Adipose tissue (tissue), 3 donors: ENCODE data around the gene TRERF1. TPM values are rescaled to one million over a fixed set of nuclear protein-coding genes. Genes with fewer than 3 reads are reported as not detected.
"Not testable (repeated sequence)": the region's sequence is repeated elsewhere in the genome, so short reads cannot be mapped to it uniquely, and the experiment has no call there.

Experiments
- H3K27ac ChIP-seq: one replicate; pipeline ENCODE4 v1.5.1; 2013; ENCODE audit warnings: low read depth, low read length
- WGBS, 3 donors: extraction: QIAGEN DNeasy Blood & Tissue Kit; methylation state at CpG; one replicate each; pipeline ENCODE4 v1.1.7; 2013; 5-methylcytosine and 5-hydroxymethylcytosine counted together
- polyA plus RNA-seq, 3 donors: library from polyadenylated mRNA; stranded (reverse); fragments of 200-250 nt; gene quantifications; one replicate each; pipeline ENCODE4 v1.2.3, GENCODE V29; 2013
- donor health status: healthy with polysubstance abuse.
- donor health status: Bipolar disorder and iron deficiency.
- donor health status: healthy.

Gene TRERF1
- polyA plus RNA-seq, 3 donors = 0.91 to 3.4 (median 1.3) TPM

DNA sequence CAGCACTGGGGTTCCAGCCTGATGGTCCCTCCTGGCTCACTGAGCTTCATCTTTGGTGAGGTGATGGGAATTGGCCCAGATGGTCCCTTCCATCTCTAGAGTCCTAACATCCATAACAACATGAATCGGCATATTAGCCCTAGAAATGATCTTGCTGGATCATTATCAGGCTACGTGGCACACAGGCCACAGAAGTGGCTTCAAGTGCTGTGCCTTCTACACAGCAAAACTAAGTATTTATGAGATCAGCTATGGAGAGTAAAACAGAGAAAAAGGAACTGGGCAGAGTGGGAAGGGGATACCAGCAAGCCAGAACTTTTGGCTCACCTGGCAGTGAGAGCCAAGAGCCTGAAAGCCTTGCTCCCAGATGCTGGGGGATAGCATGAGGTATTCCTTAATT, 116.9 kb downstream of the TRERF1 start:
- 90 to 96% (median 93%) methylated on average over 2 of the region's 2 CpGs for WGBS, 3 donors
- H3K27ac ChIP-seq = no peak overlapping the region

DNA sequence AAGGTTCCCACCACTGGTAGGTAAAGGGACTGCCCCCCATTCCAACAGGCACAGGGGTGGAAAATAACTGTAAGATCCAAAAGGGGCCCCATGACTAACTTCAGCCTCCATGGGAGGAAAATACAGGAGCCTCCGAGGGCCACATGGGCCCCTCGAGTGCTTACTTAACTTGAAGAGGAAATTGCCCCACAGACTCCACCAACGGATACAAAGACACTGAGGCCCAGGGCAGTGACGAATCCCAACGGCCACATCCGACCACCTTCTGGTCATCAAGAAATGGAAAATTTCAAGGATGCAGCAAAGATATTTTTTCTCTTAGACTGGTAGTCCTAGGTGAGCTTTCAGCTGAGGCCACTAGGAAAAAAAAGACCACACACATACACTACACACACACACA, 118.1 kb downstream of the TRERF1 start:
- WGBS, 3 donors = 57 to 89% (median 68%) methylated on average over 6 of the region's 6 CpGs
- H3K27ac ChIP-seq = no peak overlapping the region

DNA sequence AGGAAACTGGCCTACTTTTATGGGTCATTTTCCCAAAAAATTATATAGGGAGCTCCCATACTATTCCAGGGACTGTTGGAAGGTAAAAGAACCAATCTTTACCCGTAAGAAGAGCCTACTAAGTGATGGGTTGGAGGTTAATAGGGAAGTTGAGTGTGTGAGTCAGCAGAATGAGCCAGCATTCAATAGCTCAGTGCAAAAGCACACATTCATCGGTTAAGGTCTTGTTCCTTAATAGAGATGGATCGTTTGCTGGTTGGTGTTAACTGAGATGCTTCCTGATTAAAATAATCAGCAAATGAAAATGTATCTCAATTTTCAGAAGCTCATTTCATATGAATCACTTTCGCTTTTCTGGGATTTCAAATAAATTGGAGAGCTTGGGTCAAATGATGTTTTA, 118.8 kb downstream of the TRERF1 start:
- WGBS, 3 donors = 64 to 91% (median 73%) methylated on average over 4 of the region's 4 CpGs
- no peak overlapping the region for H3K27ac ChIP-seq

DNA sequence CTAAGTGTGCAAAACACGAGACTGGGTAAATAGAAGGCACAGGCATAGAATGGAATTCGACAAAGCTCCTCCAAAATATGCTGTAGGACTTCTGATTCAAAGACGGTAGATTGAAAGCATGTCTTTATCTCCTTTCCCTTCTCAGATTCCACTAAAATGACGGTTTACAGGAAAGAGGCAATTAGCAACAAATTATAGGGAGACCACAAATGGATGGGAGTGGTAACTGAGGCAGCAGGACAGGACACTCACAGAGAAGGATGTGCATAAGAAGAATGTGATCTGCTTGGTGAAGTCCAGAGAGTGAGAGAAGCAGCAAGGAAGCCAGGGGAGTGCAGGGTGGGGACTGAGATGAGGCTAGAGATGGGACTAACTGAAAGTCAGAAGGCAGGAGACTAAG, 120.7 kb downstream of the TRERF1 start:
- H3K27ac ChIP-seq = no peak overlapping the region
- WGBS, 3 donors = 76 to 79% (median 77%) methylated on average over 4 of the region's 4 CpGs

DNA sequence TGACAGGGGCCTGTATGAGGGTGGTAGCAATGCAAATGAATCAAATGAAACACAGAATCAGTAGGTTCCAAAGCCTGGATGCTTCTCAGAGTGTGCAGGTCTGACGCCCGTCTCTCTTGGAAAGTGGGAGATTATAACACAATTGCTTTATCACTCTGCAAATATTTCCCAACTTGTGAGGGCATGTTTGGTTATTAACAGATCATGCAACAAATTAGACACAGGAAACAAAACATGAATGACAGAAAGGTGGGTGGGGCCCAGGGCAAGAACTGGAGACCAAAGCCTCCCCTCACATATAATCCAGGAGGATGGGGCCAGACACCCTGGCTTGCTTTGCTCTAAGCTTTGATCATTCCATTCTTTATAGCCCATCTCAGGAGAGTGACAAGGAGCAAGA, 125.5 kb downstream of the TRERF1 start:
- H3K27ac ChIP-seq = no peak overlapping the region
- 31 to 68% (median 55%) methylated on average over 2 of the region's 2 CpGs for WGBS, 3 donors

DNA sequence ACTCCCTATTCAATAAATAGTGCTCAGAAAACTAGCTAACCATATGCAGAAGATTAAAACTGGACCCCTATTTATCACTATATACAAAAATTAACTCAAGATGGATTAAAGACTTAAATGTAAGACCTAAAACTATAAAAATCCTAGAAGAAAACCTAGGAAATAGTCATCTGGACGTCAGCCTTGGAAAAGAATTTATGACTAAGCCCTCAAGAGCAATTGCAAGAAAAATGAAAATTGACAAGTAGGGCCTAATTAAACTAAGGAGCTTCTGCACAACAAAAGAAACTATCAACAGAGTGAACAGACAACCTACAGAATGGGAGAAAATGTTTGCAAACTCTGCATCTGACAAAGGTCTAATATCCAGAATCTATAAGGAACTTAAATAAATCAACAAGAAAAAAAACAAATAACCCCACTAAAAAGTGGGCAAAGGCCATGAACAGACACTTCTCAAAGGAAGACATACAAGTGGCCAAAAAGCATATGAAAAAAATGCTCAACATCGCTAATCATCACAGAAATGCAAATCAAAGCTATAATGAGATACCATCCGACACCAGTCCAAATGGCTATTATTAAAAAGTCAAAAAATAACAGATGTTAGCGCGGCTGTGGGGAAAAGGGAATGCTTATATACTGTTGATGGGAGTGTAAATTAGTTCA, 126.9 kb downstream of the TRERF1 start:
- H3K27ac ChIP-seq = not testable (repeated sequence)
- 93 to 96% (median 94%) methylated on average over 5 of the region's 5 CpGs for WGBS, 3 donors

DNA sequence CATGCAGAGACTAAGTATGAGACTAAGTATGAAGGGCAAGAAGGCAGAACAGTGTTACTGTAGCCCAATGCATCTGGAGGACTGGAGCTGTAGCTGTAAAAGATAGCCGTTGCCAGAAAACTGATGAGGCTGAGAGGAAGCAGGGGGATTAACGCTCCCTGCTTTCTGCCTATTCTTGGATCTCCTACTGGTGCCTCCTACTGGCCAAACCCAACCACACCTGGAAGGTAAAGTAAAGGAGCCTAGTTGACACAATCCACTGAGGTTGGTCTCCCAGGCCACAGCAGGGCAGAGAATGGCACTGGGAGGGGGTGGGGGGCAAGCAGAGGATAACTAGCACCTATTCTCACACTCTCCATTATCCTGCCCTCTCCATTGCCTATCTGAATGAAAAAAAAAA, 129.1 kb downstream of the TRERF1 start:
- H3K27ac ChIP-seq = no peak overlapping the region
- WGBS, 3 donors = 65 to 70% (median 67%) methylated on average over 2 of the region's 2 CpGs

DNA sequence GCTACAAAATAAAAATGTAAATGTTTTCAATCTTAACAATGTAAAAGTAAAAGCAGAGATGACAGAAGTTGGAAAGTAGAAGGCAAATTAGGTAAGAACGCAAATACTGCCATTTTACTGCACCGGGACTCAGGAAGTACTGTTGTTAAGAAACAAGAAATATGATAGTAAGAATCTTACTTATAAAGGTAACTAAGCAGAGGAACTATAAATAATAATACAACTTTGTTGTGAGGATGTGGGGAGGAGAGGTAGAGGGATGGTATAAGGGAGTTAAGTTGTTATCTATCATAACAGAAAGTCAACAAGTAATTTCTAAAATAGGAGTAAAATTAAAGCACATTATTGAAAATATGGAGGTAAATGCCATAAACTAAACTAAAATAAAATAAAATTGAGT, 129.8 kb downstream of the TRERF1 start:
- H3K27ac ChIP-seq = no peak overlapping the region
- WGBS, 3 donors = 66 to 88% (median 66%) methylated on average over 2 of the region's 2 CpGs

DNA sequence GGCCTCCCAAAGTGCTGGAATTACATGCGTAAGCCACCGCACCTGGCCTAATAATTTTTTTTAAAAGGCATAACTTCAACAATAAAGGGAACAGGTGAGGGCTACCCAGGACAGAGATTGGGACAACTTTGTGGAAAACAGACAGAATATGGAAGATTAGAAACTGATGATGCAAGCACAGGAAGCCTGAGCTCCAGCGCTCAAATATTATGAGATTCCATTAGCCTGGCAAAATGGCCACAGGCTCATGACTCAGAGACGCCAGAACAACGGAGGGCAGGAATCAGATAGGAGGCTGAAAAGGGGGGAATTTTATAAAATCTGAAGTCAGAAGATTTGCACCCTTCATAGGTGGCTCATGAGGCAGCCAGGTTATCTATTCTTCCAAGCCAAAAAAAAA, 131.0 kb downstream of the TRERF1 start:
- H3K27ac ChIP-seq = no peak overlapping the region
- WGBS, 3 donors = 89 to 93% (median 91%) methylated on average over 5 of the region's 5 CpGs

DNA sequence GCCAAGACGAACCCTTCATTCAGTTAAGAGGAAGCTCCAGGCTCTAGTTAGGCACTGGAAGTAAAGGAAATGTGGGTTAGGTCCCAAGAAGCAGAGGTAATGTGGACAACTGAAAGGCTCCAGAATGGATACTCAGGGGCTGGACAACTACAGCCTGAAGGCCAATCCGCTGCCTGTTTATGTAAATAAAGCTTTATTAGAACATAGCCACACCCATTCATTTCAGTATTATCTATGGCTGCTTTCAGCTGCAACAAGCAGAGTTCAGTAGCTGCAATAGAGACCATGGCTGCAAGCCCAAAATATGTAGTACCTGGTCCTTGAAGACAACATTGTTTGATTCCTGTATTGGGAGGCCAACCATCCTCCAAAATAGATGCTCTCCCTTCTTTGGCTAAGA, 133.2 kb downstream of the TRERF1 start:
- 74 to 94% (median 78%) methylated on average over 2 of the region's 2 CpGs for WGBS, 3 donors
- H3K27ac ChIP-seq = no peak overlapping the region

DNA sequence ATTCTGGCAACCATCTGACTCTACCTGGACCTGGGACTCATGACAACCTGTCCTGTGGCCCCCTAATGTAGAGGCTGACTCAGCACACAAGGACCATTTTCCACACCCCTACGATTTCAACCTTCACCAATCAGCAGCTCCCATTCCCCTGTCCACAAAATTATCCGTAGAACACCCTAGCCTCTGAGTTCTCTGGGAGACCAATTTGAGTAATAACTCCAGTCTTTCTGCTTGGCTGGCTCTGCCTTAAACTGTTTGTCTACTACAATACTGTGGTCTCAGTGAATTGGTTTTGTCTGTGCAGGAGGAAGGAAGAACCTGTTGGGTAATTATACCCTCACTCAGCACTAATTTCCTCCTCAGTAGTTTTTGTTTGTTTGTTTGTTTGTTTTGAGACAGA, 134.7 kb downstream of the TRERF1 start:
- WGBS, 3 donors = 64 to 82% (median 67%) methylated on average over 2 of the region's 2 CpGs
- H3K27ac ChIP-seq = no peak overlapping the region

DNA sequence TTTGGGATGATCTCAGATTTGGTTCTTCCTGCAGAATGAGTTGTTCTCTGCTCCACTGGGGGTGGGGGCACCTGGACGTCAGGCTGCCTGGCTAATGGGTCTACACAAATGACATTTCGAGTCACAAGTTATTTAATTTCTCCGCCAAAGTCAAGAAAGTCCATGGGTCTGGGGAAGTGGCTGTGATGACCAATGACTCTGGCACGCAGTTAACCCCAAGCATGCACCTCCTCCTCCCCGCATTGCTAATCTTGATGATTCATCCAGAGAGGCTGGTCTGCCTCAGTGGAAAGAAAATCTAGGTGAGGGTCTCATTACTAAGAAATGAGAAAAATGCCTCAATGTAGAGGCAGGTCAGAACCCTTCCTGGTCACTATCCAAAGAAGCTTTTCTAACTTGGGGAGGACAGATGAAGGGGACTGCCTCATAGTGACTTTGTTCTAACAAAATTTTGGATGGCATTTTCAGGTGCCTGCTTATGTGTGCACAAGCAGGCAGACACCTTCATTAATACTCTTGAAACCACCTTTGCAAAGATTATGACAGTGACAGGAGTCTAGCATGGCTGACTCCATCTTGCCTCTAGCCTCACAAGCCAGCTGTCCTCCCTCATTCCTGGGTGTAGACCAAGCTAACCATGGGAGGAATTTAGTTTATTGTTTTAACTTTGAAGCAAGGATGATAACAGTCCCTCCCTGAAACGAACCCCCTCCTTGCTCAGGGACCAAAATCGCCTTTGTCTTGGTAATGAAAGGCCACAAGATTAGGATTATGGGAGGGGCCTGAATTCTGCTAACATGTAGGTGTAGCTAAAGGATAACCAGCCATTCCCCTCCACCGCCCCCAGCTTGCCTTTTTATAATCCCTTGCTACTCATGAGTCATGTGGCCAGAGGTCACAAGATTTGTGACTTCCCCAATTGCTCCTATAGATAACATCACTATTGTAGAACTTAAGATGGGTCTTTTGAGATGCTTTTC, 135.4 kb downstream of the TRERF1 start:
- WGBS, 3 donors = 54 to 81% (median 57%) methylated on average over 8 of the region's 8 CpGs
- H3K27ac ChIP-seq = no peak overlapping the region

DNA sequence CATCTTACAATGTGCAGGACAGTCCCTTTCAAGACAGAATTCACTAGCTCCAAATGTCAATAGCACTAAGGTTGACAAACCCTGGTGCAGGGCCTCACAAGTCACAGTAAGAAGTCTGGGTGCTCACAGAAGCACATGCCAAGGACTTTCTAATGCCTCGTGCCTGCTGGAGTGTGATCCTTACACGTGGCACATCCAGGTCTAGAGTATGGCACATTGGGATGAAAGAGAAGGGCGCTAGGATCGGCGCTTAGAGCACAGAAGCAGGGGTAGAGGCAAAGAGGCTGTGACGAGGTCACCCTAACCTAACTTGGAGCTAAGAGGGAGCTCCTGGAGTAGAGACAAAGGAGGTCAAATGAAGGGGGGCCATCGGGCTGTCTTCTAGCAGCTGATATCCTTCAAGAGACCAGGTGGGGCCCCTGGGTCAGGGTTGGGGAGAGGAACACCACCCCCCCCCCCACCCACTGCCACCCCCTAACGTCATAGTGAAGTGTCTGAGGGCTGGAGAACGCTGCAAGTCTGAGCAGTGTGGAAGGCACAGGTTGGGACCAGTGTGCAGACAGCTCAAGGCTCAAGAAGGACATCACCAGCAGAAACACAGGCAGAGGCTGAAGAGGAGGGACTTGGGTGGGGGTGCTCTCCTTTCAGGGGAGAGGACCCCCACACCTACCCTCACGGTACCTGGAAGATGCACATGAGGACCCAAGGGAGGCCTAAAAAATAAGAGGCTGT, 136.3 kb downstream of the TRERF1 start:
- WGBS, 3 donors = 85 to 93% (median 91%) methylated on average over 10 of the region's 10 CpGs
- no peak overlapping the region for H3K27ac ChIP-seq

DNA sequence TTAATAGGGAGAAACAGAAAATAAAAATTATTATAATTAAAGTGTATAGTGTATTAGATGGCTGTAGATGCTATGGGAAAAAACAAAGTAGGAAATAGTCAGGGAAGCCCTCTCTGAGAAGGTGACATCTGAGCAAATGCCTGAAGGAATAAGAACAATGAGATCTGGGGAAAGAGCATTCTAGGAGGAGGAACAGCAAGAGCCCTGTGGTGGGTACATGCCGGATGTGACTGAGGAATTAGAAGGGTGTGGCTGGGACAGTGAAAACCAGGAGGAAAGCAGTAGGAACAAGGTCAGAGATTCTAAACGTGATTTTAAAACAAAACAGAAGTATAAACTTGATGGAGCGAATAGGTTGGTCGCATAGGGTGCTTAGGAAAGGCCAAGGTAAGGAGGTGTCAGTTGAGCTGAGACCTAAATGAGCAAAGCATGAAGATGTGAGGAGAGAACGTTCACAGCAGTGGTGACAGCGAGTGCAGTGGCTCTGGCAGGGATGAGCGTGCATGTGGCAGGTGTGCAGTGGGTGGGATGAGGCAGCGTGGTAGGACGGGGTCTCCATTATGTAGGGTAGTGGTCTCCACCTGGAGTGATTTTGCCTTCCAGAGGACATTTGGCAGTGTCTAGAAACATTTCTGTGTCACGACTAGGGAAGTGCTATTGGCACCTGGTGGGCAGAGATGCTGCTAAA, 137.0 kb downstream of the TRERF1 start:
- H3K27ac ChIP-seq = no peak overlapping the region
- 81 to 88% (median 83%) methylated on average over 10 of the region's 10 CpGs for WGBS, 3 donors

DNA sequence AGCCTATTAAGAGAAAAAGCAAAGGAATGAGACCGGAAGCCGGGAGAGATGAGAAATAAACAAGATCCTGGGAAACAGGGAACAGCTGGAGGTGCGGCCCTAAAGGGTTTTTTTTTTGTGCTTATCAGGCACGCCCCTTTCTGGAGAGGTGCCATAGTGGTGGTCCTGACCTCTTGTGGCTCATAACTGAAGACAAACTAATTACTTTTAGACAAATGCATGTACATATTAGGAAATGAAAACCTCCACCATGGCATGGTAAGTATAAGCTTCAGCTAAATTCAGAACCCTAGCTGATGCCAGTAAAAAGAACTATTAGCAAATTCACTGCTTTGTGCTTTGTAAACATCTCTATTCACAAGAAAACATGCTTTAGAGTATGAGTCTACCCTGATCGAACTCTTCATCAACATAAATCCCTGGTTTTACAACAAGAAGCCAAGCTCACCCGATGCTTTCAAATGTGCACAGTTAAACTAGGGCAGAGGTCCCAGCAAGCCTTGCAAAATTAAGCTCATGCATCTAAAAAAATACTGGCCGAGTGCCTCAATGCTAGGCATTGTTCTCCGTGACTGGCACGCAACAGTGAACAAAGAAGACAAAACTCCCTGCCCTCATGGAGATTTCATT, 137.7 kb downstream of the TRERF1 start:
- H3K27ac ChIP-seq = no peak overlapping the region

DNA sequence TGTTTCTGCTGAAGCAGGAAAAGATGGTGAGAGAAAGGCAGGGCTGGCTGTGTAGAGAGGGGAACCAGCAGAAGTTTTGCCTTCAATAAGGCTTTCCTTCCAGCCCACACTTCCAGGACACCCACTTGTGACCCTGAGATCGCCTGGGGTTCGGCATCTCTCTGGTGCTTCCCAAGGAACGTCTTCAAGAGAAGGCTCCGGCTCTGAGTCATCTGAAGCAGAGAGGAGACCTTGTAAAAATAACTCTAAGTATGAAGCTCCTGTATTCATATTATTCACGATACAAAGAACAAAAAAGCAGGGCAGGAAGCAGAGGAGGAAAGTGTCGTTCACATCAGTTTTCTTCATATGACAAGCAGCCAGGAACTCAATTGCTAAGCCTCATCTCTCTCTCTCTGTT, 138.7 kb downstream of the TRERF1 start:
- H3K27ac ChIP-seq = no peak overlapping the region
- WGBS, 3 donors = 50 to 84% (median 59%) methylated on average over 6 of the region's 6 CpGs

More for the DNA sequence above, 137.7 kb downstream of the TRERF1 start:
- 59 to 79% (median 62%) methylated on average over 9 of the region's 9 CpGs for WGBS, 3 donors

DNA sequence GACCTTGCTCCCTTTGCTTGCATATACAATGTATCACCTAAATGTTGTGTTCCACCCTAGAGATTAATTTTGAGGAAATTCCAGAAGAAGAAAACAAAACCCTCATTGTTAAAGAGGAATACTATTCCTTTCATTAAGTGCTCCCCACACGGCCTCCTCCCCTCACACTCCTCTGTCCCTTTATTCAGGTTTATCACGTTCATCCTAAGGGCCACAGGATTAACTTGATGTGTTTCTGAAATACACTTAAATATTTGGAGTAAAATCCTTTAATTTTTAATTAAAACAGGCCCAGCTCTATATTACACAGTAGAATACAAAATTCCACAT, 144.6 kb downstream of the TRERF1 start:
- H3K27ac ChIP-seq = no peak overlapping the region
- WGBS, 3 donors = 41 to 86% (median 71%) methylated on average over 2 of the region's 2 CpGs

DNA sequence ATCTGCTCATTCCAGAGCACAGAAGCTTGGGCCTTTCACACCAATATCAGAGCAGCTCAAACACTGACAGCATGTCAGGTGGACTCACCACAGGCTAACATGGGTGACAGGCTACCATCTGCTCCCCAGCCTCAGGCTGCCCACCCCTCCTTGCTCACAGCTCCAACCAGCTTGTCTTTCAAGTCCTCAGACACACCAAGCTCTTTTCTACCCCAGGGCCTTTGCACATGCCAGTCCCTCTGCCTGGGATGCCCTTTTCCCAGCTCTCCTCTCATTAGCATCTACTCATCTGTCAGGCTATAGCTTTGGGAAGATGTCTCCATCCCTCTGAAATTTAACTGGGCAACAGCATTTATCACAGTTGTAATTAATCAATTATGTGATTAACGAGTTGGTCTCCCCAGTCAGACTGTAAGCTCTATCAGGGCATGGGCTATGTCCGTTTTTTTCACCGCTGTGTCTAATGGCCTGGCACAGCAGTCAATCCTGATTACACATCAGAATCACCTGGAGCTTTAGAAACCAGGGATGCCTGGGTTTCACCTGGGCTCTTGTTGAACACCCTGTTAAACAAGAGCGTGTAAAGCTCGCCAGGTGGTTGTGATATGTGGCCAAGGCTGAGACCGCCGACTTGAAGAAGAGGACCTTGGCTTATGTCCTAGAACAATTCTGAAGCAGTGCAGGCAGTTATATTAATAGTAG, 145.1 kb downstream of the TRERF1 start:
- 32 to 93% (median 85%) methylated on average over 7 of the region's 7 CpGs for WGBS, 3 donors

More for the DNA sequence above, 145.1 kb downstream of the TRERF1 start:
- H3K27ac ChIP-seq = no peak overlapping the region
